GM19035 (cell line): ENCODE measurements around the gene AQP12A.
"Not testable (repeated sequence)": the region's sequence is repeated elsewhere in the genome, so short reads cannot be mapped to it uniquely, and the experiment has no call there.

Source experiments
- ATAC-seq: cut with Tn5 transposase; IDR thresholded peaks from one replicate; pipeline ENCODE4 v1.9.1; 2021; ENCODE audit not compliant: unreplicated experiment

The AQP12A gene

GRCh38 chr2:240655931-240656886 lies 35.5 kb upstream of the AQP12A start:
- peak; percentile 58 for ATAC-seq

DNA sequence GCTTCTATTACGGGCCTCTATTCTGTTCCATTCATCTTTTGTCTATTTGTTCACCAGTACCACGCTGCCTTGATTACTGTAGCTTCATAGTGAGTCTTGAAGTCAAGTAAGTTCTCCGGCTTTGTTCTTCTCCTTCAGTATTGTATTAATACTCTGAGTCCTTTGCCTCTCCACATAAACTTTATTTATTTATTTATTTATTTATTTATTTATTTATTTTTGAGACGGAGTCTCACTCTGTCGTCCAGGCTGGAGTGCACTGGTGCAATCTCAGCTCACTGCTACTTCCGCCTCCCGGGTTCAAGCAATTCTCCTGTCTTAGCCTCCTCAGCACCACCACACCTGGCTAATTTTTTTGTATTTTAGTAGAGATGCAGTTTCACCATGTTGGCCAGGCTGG lies 31.8 kb upstream of the AQP12A start:
- not testable (repeated sequence) for ATAC-seq

DNA sequence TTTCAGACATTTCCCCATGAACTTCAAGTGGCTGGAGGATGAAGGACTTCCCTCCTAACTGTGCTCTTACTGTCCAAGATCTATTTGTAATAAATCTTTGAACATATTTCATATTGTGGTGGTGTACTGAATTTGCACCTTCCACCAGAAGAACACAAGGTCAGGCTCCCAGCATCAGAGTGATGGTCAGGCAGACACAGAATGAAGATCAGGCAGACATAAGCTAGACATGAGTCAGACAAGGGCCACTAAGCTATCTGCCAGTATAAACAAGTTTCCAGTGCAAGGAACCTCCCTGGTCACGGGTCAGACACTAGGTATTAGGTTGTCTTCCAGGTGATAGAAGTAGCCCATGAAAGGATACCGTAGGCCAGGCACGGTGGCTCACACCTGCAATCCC lies 29.0 kb upstream of the AQP12A start:
- ATAC-seq: no peak

GRCh38 chr2:240663546-240664190 lies 28.0 kb upstream of the AQP12A start:
- no peak for ATAC-seq

GRCh38 chr2:240664622-240665021 lies 27.0 kb upstream of the AQP12A start:
- ATAC-seq: no peak

- no peak for ATAC-seq
Measured at GRCh38 chr2:240670402-240670801, 21.3 kb upstream of the AQP12A start.

- ATAC-seq: no peak
Measured at GRCh38 chr2:240670950-240671349, 20.7 kb upstream of the AQP12A start.

- no peak for ATAC-seq
Measured at GRCh38 chr2:240672076-240672700, 19.5 kb upstream of the AQP12A start.

DNA sequence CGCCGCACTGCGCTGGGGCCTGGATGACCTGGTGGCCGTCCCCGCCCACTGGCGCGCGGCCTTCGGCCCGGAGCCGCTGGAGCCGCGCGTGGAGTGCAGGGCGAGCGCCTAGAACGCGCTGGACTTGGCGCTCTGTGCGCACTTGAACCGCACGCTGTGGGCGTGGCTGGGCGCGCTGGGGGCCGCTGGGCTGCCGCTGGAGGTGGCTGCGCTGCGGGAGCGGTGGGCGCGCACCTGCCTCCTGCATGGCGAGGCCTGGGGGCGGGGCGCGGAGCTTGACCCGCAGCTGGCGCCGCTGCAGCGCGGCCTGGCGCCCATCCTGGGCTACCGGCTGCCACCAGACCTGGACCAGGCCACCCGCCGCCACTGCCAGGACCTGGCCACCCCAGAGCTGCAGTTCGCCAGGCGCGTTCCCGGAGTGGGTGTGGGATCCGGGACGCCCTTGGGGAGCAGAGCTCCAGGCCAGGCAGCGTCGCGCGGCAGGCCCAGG lies 18.9 kb upstream of the AQP12A start:
- no peak for ATAC-seq

DNA sequence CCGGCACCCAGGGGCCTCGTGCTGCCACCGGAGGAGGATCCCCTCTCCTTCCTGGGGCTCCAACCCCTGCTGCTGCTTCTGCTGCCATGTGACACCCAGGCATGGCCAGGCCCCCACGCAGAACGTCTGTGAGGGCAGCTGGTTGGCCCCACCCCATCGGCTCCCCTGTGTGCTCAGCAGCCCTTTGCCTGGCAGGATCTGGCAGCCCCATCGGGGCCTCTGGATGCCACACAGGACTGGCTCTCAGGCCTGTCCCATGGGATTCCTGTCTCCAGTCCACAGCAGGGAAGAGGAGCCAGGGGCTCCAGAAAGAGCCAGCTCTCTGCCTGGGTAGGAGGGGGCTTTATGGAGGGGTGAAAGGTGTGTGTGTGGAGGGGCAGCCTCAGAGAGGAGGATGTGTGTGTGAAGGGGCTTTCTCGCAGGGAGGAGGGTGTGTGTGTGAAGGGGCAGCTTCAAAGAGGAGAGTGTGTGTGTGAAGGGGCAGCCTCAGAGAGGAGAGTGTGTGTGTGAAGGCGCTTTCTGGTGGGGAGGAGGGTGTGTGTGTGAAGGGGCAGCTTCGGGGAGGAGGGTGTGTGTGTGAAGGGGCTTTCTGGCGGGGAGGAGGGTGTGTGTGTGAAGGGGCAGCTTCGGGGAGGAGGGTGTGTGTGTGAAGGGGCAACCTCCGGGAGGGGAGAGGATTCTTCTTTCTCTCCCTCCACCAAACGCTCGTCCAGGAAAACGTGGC lies 17.0 kb upstream of the AQP12A start:
- not testable (repeated sequence) for ATAC-seq

GRCh38 chr2:240675345-240675744 lies 16.3 kb upstream of the AQP12A start:
- ATAC-seq: not testable (repeated sequence)

- ATAC-seq: not testable (repeated sequence)
Measured at GRCh38 chr2:240678043-240678442, 13.6 kb upstream of the AQP12A start.

GRCh38 chr2:240678909-240679308 lies 12.8 kb upstream of the AQP12A start:
- ATAC-seq: not testable (repeated sequence)

DNA sequence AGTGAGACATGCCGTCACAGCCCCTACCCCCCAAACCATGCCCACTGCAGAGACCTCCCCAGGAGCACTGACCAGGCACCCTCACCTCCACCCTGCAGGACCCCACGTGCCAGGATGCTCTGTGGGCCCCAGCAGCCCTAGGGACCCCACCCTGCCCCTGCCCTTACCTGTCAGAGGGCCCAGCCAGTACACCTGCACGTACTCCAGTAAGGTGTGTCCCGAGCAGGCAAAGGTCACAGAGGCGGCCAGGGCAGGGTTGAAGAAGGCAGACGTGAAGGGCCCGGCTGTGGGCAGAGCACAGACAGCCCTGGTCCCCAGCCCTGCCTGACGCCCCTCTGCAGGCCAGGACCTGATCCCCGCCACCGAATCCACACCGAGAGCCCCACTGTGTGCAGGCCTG lies 11.5 kb upstream of the AQP12A start:
- ATAC-seq: not testable (repeated sequence)

DNA sequence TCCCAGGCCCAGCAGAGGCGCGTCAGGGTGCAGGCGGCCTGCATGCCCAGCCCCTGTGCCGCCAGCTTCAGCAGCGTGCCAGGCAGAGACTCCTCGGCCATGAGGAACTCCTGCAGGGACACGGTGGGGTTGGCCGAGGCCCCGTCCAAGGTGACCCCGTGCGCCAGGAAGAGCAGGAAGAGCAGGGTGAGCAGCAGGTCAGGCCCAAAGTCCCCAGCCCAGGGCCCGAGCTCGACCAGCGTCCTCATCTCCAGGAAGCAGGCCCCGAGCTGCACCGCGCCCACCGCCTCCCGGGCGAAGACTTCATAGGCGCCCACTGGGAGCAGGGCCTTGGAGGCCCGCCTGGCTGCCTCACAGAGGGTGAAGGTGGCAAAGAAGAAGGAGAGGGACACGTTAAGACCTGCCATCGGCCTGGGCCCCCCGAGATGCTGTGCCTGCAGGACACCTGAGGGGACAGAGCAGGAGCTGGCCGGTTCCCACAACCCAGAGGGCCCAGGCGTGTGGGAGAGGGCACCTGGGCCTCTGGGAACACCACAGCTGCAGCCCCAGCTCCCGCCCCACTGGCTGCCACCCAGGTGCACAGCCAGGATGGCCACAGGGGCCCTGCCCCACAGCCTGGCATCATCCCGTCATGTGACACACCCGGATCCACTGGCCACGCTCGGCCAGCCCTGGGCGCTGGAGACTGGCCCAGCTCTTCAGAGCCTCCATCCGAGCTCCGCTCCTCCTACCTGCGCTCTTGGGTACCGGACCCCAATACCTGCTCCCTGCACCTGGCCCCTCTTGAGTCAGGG lies 9.0 kb upstream of the AQP12A start, which contains the start of gene AQP12B:
TSS of gene AQP12B (minus strand) at position 455 of the 794 bp plus-strand sequence. CDS start at position 407, 48 bp downstream.
- ATAC-seq: not testable (repeated sequence)

DNA sequence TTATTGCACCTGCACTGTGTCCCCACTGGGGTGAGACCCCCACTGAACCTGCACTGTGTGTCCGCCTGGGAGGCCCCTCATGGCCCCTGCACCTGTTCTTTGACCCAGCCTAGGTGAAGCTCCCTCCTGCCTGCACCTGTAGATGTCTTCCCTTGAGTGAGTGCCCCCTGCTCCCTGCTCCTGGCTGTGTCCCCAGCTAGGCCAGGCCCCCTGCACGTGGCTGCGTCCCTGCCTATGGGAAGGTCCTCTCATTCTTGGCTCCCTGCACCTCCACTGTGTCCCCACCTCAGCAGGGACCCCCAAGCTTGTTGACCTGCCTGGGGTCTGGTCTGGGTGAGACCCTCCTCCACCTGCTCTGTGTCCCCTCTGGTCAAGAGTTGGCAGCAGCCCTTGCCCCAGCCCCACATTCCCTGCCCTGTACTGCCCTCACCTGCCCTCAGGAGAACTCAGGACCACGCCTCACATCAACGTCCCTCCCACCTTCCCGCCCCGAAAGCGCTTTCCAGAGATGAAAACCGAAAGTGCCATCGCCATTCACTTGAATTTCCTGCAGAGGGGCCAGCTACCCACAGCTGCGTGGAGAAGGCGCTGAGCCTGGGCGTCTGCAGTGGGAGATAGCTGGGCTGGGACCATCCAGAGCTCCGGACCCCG lies 8.2 kb upstream of the AQP12A start:
- ATAC-seq: not testable (repeated sequence)

- not testable (repeated sequence) for ATAC-seq
Measured at GRCh38 chr2:240683980-240684728, 7.5 kb upstream of the AQP12A start.

- no peak for ATAC-seq
Measured at GRCh38 chr2:240685771-240686371, 5.8 kb upstream of the AQP12A start.
